ENCODE results near the gene TMED8.

TMED8 gene

DNA sequence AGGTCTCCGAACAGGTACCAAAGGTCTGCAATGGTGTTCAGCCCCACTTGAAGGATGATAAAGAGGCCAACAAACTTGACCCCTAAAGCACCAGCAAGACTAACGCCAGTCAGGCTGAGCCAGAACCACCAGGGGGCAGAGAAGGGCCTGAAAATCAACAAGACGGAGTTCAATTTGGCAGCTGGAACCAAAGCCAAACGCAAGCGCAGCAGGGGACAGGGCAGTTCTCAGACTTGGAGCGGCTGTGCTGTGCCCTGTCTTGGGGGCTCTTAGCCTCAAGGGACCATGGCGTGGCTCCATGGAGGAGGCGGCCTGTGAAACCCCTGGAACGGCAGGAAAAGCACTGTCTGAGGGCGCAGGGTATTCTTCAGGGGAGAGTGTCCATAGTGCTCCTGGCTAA, 75.8 kb downstream of the TMED8 start:
- DNase-seq (ENCODE audit: low read depth in 4 of 4, low spot score in 1 of 4), result peak in 2 of 4 experiments; percentile 32 to 41

DNA sequence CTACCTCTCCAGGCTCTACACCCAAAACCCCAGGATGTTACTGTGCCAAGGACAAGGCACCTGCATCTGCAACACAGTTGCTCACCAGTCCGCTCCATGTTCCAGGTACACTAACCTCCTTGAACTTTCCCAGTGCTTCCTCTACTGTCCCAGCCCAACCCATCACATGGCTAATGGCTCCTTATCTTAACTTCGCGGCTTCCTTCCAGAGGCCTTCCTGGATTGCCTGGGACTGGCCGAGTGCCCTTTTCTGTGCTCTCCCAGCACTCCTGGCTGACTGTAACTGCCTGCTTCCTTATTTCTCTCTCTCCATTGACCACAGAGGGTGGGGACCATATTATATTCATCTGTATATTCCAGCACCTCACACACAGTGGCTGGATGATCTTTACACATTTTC, 77.1 kb downstream of the TMED8 start:
- no peak for DNase-seq (ENCODE audit: low read depth in 4 of 4, low spot score in 1 of 4)

DNA sequence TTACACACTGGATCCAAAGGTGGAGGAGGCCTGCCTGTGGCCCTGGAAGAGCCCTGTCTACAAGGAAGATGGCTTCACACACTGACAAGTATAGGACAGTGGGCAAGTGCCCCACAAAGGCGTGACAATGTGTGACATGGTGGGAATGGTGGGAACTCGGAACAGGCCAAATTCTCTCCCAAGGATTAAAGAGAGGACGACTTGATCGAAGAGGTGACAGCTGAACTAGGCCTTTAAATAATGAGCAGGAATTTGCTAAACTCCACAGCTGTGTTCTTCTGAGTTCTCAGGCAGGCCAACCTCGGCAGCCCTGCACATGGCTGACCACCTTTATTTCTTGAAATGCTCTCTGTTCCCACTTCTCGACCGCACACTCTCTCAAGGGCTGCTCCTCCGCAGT, 80.0 kb downstream of the TMED8 start:
- DNase-seq (ENCODE audit: low read depth in 4 of 4, low spot score in 1 of 4), result no peak

DNA sequence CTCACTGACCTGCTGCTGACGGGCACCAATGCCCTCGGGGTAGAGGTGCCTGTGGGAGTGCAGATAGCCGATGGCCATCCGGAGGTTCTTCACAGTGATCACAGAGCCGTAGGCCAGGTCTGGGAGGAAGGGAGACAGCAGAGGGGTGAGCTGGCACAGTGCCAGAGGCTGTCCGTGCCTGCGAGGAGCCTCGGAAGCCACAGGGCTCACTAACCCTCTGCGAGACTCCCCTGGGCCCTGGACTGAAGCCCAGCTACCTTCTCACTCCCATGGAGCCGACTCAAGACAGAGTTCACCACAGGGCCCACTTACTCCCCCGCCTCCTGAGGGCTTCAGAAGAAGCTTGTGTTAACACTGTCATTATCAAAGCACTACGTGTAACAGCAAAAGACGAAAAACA, 80.7 kb downstream of the TMED8 start:
- DNase-seq (ENCODE audit: low read depth in 4 of 4, low spot score in 1 of 4), result no peak

DNA sequence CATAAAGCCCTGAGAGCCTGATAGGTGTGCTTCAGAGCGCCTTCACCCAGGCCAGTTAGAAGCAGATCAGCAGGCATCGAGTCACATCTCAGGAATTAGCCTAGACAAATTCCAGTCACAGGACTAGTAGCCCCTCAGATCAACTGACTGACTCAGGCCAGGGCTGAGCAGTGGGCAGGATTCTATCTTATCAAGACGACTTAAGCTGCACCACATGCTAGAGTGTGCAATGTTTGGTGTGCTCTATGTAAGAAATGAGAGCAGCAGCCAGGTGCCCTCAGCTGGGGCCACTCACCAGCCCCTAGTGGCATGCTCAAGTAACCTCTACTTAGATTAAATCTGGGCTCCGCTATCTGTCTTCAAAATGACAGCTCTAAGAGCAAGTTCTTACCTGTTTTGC, 86.2 kb downstream of the TMED8 start:
- no peak for DNase-seq (ENCODE audit: low read depth in 4 of 4, low spot score in 1 of 4)

DNA sequence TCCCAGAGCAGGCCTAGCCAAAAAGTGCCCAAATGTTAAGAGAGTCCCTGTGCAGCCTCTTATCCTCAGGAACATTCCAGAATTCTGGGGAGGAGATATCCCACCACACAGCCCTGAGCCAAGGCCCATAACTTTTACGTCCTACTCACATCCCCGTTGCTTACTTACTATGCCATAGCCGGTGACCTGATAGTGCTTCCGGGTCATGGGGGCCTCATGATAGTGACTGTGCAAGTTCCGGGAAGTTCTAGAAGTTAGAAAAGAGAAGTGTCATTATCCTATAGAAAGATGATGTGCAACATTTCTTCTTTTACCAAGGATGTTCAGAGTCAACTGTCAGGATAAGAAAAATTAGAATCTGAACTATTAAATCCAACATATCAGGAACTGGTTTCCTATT, 90.3 kb downstream of the TMED8 start:
- DNase-seq (ENCODE audit: low read depth in 4 of 4, low spot score in 1 of 4), result no peak
